GM12891 (cell line): Measurements from ENCODE around the gene UBA5.

ENCODE experiments used
- DNase-seq: peaks from one replicate; pipeline ENCODE4 v3.0.0; 2011; ENCODE audit warnings: low spot score; ENCODE audit not compliant: insufficient read length
- FAIRE-seq: peaks from 2 replicates; lab custom pipeline; 2011; peaks lifted over from hg19 to GRCh38; lab: Jason Lieb, UNC
- PAX5 ChIP-seq: IDR thresholded peaks from 2 replicates; pipeline ENCODE4 v1.6.1; 2011; ENCODE audit warnings: low read length, moderate library complexity, mild to moderate bottlenecking; ENCODE audit not compliant: insufficient read depth, severe bottlenecking
- POLR2A ChIP-seq: IDR thresholded peaks from 2 replicates; pipeline ENCODE4 v1.6.1; 2011; ENCODE audit warnings: low read depth, low read length, control low read depth
- POLR2AphosphoS5 ChIP-seq: IDR thresholded peaks from 2 replicates; pipeline ENCODE4 v1.6.1; 2011; ENCODE audit warnings: low read depth, low read length, control low read depth
- POU2F2 ChIP-seq: IDR thresholded peaks from 2 replicates; pipeline ENCODE4 v1.6.1; 2011; ENCODE audit warnings: low read depth, mild to moderate bottlenecking, control low read depth, low read length, moderate library complexity
- SPI1 ChIP-seq: IDR thresholded peaks from 2 replicates; pipeline ENCODE4 v1.6.1; 2011; ENCODE audit warnings: low read depth, low read length, control low read depth
- TAF1 ChIP-seq: IDR thresholded peaks from 2 replicates; pipeline ENCODE4 v1.6.1; 2011; ENCODE audit warnings: low read depth, low read length, control low read depth

UBA5 gene

DNA sequence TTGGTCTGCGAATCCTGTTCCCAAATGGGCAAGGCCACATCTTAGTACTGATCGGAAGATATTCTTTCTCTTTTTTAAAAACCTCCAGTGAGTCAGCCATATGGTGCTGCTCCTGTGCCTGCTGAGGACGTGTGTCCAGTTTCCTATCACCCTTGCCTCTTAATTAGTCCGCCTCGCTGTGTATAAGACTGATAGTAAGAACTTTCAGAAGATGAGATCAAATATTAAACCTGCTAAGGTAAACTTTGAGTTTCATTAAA, 612 bp downstream of the UBA5 start:
- no peak for FAIRE-seq

DNA sequence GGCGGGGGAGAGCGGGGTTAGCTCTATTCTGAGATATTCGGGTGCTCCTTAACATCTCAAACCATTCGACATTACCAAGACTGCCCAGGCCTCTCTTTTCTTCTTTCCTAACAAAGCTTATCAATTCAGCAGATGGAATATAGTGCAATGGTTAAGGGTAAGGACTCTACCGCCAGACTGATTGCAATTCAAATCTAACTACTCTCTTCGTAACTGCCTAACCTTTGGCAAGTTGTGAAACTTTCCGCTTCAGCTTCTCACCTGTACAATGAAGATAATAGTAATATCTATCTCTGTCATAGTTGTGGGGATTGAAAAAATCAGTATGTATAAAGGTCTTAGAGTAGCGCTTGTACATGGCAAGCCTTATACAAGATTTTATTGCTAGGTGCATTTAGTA, 972 bp downstream of the UBA5 start:
- FAIRE-seq (no peak), DNase-seq (no peak)

More for the DNA sequence above, 612 bp downstream of the UBA5 start:
- DNase-seq, result no peak
- TF ChIP-seq POU2F2 (no peak), PAX5 (no peak), SPI1 (no peak), TAF1 (no peak), POLR2AphosphoS5 (no peak), POLR2A (no peak)

GRCh38 chr3:132662212-132662611, 2.1 kb downstream of the UBA5 start:
- FAIRE-seq (no peak), DNase-seq (no peak)
- TF ChIP-seq PAX5 (no peak), SPI1 (no peak), POU2F2 (no peak), POLR2AphosphoS5 (no peak), TAF1 (no peak), POLR2A (no peak)

More for the DNA sequence above, 972 bp downstream of the UBA5 start:
- no peak for TF ChIP-seq POLR2A

GRCh38 chr3:132665230-132665745, 5.2 kb downstream of the UBA5 start:
- no peak for FAIRE-seq
- TF ChIP-seq SPI1 (no peak), PAX5 (no peak), POLR2A (no peak), POU2F2 (no peak)
- DNase-seq, result no peak

GRCh38 chr3:132669256-132669777, 9.2 kb downstream of the UBA5 start:
- FAIRE-seq, result no peak
- DNase-seq, result no peak
- no peak for TF ChIP-seq POU2F2
- TF ChIP-seq POLR2A, result no peak
- no peak for TF ChIP-seq SPI1
- TF ChIP-seq POLR2AphosphoS5, result no peak
- TF ChIP-seq PAX5, result no peak
- no peak for TF ChIP-seq TAF1

GRCh38 chr3:132675408-132675807, 15.3 kb downstream of the UBA5 start:
- no peak for TF ChIP-seq POU2F2
- TF ChIP-seq PAX5, result no peak
- TF ChIP-seq POLR2AphosphoS5, result no peak
- TF ChIP-seq TAF1, result no peak
- no peak for TF ChIP-seq SPI1
- no peak for TF ChIP-seq POLR2A
- no peak for FAIRE-seq

GRCh38 chr3:132679911-132680310, 19.8 kb downstream of the UBA5 start:
- no peak for TF ChIP-seq POLR2A
- no peak for TF ChIP-seq TAF1
- TF ChIP-seq SPI1, result no peak
- no peak for TF ChIP-seq POLR2AphosphoS5
- DNase-seq (no peak), FAIRE-seq (no peak)

More at GRCh38 chr3:132675408-132675807, 15.3 kb downstream of the UBA5 start:
- no peak for DNase-seq

GRCh38 chr3:132681421-132681820, 21.3 kb downstream of the UBA5 start:
- no peak for DNase-seq
- FAIRE-seq, result no peak
- TF ChIP-seq PAX5, result no peak
- TF ChIP-seq TAF1, result no peak
- TF ChIP-seq SPI1, result no peak
- no peak for TF ChIP-seq POLR2AphosphoS5
- TF ChIP-seq POU2F2, result no peak

DNA sequence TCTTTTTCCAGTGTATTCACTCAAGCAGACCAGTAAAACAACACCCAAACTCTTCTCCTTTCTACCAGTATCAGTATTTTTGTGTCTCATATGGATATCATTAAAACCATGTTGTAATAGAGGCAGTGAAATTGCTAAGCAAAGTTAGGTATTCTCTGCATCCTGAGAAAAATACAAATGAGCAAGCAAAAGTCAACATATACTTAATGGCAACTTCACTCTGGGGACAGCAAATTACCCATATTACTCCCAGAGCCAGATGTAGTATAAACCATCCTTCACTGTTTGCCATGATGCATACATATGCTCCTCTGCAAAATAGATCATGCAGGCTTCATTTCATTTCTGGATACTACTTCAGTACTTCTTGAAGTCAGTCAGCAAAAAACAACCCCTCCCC, 22.1 kb downstream of the UBA5 start:
- peak; percentile 40 for FAIRE-seq
- TF ChIP-seq TAF1 (no peak), PAX5 (no peak), POLR2AphosphoS5 (no peak), POU2F2 (no peak), POLR2A (no peak), SPI1 (no peak)

GRCh38 chr3:132690040-132690439, 29.9 kb downstream of the UBA5 start:
- DNase-seq (no peak), FAIRE-seq (no peak)
- TF ChIP-seq POLR2A (no peak), SPI1 (no peak)

More for the DNA sequence above, 22.1 kb downstream of the UBA5 start:
- DNase-seq, result no peak

GRCh38 chr3:132694991-132695390, 34.9 kb downstream of the UBA5 start:
- DNase-seq (no peak), FAIRE-seq (no peak)
- TF ChIP-seq PAX5, result no peak
- TF ChIP-seq POU2F2, result no peak
- TF ChIP-seq POLR2AphosphoS5, result no peak
- no peak for TF ChIP-seq TAF1
- no peak for TF ChIP-seq SPI1
- no peak for TF ChIP-seq POLR2A
